NCI-H187 (cell line): ENCODE results near the gene MAP1A.

Experiments
- DNase-seq, 2 experiments: peaks; one replicate each; lab custom pipeline; 2025; lab: John Stamatoyannopoulos, UW

MAP1A gene

GRCh38 chr15:43511012-43511885 is 6.2 kb upstream of the MAP1A start:
- peak in 1 of 2 experiments; percentile 48 for DNase-seq

DNA sequence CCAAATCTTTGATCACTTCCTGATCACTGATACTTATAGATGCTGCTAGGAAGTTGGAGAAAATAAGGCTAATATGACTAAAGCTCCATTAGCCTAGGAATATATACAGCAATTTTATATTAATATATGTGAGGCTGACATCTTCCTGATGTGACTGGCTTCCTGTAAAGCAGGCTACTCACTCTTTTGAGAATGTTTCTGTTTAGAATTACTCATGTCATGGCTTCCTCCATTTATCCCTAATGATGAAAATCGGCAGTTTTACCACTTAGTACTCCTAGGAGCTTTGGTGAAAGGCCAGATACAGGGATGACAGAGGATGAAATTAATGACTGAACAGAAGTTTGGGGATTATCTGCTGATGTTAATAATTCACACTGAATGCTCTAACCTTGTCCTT is 3.9 kb upstream of the MAP1A start:
- DNase-seq: no peak

DNA sequence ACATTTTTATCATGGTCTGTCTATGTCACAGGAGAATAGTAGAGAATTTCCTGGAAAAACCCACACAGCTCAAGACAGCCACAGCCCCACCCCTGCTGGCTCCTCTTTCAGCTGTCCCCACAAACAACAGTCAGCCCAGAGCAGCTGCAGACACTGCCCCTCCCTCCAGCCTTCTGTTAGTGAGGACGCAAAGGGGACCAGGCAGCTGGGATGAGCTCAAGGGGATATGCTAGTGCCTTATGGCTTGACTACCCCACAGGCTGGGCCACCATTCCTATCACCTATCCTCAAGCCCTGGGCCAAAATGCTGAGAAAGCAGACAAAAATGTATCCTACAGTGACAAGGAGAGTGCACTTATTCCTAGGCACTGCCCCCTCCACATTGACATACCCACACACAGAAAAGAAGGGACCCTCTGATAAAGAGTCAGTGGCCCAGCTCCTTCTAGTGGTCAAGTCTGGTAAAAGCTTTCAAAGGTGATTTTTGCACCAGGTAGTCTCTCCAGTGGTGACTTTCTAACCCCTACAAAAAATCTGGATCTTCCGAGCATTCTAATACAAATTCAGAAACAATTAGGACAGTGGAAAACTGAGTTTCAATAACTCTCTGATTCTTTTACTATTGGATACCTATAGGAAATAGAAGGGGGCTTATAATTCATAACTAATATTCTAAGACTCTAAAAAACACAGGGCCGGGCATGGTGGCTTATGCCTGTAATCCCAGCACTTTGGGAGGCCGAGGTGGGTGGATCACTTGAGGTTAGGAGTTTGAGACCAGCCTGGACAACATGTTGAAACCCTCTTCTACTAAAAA is 3.0 kb upstream of the MAP1A start:
- DNase-seq: peak in 1 of 2 experiments; percentile 23

DNA sequence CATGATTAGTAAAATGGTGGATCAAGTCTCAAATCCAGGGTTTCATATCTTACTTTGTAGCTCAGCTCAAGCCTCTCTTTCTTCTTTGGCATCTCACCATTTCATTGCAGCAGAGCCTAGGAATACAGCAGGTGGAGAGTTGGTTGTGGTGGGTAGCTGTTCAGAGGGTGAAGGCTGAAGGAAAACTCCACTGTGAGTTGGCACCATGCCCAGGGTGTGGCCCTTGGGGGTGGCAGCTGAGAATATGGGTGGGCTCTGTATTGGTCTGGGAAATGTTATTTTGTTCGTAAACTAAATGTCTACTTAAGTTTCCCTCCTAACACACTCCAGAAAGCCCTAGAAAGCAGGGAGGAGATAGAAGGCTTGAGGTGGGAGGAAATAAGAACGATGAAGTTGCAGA is 1.7 kb upstream of the MAP1A start:
- no peak for DNase-seq

DNA sequence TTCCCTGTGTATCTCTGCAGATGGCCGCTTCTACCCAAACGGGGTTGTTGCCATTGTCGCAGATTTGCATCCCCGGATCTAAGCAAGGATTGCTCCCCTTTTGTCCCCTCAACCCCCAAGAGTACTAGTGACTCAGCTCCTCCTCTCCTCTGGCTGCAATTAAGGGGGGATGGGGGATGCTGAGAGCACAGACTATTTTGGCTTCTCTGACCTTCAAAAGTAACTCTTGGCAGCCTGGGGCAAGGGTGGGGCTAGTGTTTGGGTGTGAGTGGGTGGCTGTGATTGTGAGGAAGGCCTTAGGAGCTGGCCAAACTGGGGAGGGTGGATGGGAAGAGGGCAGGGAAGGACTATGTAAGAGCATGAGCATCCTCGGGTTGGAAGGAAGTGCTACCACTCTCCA is 1.2 kb upstream of the MAP1A start:
- no peak for DNase-seq

GRCh38 chr15:43516801-43517353 is 531 bp upstream of the MAP1A start:
- no peak for DNase-seq

GRCh38 chr15:43518197-43518761 is 871 bp downstream of the MAP1A start:
- peak; percentile 4 to 41 for DNase-seq

DNA sequence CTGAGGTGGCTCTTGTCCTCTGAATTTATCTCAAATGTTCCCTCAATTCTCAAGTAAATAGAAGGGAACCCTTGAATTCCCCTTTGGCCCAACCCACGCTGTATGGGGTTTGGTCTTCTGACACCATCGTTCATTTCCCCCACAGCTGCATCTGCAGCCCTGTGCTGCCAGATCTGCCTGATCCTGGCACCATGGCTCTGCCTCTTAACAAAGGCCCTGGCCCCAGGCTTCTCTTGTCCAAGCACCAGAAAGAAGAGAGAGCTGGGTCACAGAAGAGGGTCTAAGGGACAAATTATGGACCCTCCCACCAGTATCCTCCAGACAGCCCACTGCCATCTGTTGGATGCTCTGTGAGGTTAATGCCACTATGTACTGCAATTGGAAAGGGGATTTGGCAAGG is 1.8 kb downstream of the MAP1A start:
- no peak for DNase-seq

DNA sequence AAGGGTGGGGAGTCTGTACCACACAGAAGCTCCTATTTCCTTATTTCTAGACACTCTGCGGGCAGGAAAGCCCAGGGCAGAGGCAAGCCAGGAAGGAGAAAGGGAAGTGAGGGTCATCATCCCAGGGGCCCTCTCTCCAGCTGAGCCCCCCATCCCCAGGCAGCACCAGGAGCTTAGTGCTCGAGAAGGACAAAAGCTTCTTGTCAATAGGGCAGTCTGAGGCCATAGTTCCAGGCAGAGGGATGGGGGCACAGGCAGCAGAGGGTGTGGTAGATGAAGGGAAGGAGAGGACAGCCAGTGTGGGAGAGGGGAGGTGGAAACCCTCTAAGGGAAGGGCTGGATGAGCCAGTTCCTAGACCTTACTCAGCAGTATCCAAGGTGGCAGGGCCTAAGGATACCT is 2.7 kb downstream of the MAP1A start:
- DNase-seq: no peak

DNA sequence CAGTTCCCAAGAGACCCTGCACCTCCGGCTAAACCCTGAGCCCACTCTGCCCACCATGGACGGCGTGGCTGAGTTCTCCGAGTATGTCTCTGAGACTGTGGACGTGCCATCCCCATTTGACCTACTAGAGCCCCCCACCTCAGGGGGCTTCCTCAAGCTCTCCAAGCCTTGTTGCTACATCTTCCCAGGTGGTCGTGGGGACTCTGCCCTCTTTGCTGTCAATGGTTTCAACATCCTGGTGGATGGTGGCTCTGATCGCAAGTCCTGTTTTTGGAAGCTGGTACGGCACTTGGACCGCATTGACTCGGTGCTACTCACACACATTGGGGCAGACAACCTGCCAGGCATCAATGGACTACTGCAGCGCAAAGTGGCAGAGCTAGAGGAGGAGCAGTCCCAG is 4.0 kb downstream of the MAP1A start:
- DNase-seq: no peak

DNA sequence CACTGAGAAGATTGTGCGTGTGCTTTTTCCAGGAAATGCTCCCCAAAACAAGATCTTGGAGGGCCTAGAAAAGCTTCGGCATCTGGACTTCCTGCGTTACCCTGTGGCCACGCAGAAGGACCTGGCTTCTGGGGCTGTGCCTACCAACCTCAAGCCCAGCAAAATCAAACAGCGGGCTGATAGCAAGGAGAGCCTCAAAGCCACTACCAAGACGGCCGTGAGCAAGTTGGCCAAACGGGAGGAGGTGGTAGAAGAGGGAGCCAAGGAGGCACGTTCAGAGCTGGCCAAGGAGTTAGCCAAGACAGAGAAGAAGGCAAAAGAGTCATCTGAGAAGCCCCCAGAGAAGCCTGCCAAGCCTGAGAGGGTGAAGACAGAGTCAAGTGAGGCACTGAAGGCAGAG is 4.8 kb downstream of the MAP1A start:
- no peak for DNase-seq

GRCh38 chr15:43523646-43524045 is 6.2 kb downstream of the MAP1A start:
- no peak for DNase-seq

GRCh38 chr15:43524254-43524845 is 6.9 kb downstream of the MAP1A start:
- no peak for DNase-seq

GRCh38 chr15:43525131-43525530 is 7.7 kb downstream of the MAP1A start:
- DNase-seq: no peak

- DNase-seq: no peak
These were observed 9.0 kb downstream of the MAP1A start for GRCh38 chr15:43526261-43526930.

GRCh38 chr15:43527016-43527801 is 9.8 kb downstream of the MAP1A start:
- DNase-seq: no peak

GRCh38 chr15:43527802-43528541 is 10.6 kb downstream of the MAP1A start:
- no peak for DNase-seq

- no peak for DNase-seq
These were observed 11.2 kb downstream of the MAP1A start for GRCh38 chr15:43528542-43529007.

DNA sequence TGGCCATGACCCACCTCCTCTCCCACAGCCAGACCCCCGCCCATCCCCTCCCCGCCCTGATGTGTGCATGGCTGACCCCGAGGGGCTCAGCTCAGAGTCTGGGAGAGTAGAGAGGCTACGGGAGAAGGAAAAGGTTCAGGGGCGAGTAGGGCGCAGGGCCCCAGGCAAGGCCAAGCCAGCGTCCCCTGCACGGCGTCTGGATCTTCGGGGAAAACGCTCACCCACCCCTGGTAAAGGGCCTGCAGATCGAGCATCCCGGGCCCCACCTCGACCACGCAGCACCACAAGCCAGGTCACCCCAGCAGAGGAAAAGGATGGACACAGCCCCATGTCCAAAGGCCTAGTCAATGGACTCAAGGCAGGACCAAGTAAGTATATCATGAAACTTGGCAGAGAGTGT is 11.7 kb downstream of the MAP1A start:
- DNase-seq: no peak
